ENCODE data around the gene PLXDC1.
"Not testable (repeated sequence)": the region's sequence is repeated elsewhere in the genome, so short reads cannot be mapped to it uniquely, and the experiment has no call there.

The PLXDC1 gene

GRCh38 chr17:39122991-39123390 lies 28.4 kb downstream of the PLXDC1 start:
- no peak for DNase-seq

- DNase-seq = not testable (repeated sequence)
Observed at GRCh38 chr17:39121919-39122318, 29.5 kb downstream of the PLXDC1 start.

DNA sequence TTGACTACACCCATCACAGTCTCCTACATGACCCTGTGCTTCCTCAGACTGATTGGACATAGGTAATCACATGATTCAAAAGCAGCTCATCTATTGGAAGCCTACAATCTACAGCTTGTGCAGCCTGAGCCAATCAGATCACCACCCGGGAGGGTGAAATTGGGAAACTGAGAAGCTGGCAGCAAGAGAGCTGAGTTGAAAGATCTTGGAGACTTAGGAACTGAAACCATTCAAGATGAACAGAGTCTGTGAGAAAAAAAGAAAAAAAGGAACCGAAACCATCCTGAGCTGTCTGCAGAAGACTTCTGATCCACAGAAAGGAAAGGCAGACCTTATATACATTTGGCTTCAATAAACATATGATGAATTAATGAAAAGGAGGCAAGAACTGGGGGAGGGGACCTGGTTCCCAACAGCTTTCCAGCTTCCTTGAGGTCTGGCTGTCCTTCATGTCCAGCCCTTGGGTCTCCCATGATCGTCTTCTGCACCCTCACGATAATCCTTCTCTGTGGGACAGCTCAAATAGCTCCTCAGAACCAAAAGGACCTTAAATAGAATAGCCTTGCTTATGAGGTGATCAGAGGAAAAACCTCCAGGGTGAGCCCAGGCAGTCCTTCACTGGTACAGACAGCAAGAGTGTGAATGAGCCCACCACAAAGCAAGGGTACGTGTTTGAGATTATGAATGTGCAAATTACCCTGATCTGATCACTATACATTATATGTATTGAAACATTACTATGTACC lies 32.6 kb downstream of the PLXDC1 start:
- no peak for DNase-seq

- DNase-seq = no peak
Observed at GRCh38 chr17:39116224-39116623, 35.2 kb downstream of the PLXDC1 start.

DNA sequence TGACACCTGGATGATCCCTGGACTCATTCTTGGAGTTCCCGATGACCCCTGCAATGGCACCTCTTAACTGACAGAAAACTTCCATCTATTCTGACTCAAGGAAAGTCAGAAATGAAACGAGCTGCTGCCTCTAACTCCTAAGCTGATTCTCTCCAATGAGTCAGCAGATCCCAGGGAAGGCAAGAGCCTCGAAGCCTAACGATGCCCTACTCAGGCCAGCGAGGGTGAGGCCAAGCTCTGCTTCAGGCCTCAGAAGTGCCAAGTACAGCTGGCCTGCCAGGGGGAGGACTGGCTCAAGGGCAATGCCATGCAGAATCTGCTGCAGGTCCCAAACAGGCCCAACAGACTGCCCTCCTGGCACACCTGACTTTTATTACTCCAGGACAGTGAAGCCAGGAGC lies 36.3 kb downstream of the PLXDC1 start:
- DNase-seq = no peak

GRCh38 chr17:39114723-39115122 lies 36.7 kb downstream of the PLXDC1 start:
- DNase-seq = no peak

DNA sequence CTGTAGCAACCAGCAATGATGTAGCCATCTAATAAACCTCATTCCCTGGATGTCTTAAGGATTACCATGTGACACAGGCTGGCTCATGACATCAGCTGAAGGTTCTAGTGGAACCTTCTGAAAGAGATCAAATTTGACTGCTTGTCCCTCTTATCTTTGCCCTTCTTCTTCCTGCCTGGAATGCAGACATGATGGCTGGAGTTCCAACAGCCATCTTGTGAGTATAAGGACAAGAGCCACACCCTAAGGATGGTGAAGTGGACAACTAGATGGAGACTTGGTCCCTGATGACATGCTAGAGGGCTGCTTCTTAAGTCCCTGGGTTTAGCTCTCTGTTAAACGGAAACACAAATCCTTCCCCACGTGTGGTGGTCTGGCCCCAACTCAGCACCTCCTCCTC lies 37.6 kb downstream of the PLXDC1 start:
- no peak for DNase-seq

- DNase-seq = no peak
Observed at GRCh38 chr17:39110435-39111136, 40.9 kb downstream of the PLXDC1 start.

DNA sequence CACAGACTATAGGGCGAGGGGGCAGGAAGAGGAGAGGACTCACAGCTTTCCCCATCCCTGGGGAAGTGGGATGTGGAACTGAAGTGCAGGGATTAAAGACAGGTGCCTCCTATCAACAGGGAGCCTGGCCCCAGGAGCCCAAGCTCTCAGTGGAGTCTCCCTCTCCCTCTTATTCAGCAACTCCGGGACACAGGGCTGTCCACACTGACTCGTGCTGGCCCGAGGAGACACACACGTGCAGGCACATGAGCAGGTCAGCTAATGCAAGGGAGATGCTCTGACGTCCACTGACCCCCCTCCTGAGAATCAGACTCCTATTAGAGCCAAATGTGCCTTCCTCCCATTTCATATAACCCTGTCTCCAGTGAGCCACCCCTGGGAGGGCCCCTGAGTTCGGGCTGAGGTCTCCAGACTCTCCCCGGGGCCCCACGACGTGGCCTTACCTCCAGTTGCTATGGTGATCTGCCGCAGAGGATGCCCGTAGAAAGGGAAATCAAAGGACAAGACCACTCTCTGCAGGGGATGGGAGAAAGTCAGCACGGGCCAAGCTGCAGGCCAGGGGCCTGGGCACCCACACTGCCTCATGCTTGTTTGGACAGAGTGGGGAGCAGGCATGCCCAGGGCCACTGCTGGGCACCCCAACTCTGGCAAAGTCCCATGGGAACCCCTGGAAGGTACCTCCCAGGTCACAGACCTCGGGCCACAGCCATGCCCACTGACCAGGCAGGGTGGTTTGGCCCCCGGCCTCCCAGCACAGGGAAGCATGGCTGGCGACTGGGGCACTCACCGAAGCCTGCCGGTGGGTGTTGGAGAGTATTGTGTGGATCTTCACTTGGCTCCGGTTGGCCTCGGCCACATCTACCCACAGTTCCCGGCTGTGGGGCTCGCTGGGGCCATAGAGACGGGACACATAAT lies 42.7 kb downstream of the PLXDC1 start:
- DNase-seq = no peak

- no peak for DNase-seq
Observed at GRCh38 chr17:39107973-39108372, 43.5 kb downstream of the PLXDC1 start.

GRCh38 chr17:39107155-39107554 lies 44.3 kb downstream of the PLXDC1 start:
- no peak for DNase-seq

- DNase-seq = no peak
Observed at GRCh38 chr17:39105705-39106104, 45.7 kb downstream of the PLXDC1 start.

DNA sequence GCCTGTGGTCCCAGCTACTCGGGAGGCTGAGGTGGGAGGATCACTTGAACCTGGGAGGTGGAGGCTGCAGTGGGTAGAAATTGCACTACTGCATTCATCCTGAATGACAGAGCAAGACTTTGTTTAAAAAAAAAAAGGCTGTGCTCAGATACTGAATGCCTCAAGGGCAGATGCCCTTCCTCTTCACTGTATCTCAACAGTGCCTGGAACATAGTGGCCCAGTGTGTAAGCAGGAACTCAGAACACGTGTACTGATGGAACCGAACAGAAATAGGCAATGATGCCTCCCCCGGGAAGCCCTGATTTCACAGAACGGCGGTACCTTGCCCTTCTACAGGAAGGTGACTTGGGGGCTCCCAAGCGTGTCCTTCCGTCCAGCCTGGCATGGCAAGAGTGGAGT lies 46.8 kb downstream of the PLXDC1 start:
- no peak for DNase-seq

DNA sequence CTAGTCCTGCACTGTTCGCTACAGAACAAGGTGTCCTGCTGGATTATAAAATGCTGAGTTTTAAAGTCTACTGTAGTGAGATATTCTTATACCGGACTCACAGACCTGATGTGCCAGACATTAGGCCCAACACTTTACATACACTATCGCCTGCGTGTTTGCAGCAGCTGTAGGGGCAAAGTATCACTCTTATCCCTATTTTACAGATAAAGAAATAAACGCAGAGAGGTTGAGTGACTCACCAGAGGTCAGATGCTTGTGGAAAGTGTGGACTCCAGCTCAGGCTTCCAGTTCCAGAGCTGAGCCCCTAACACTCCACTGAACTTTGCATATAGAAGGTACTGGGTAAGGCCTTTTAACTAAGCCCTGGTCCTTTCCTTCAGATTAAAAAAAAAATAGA lies 47.4 kb downstream of the PLXDC1 start:
- DNase-seq = no peak

- no peak for DNase-seq
Observed at GRCh38 chr17:39101091-39101490, 50.3 kb downstream of the PLXDC1 start.

DNA sequence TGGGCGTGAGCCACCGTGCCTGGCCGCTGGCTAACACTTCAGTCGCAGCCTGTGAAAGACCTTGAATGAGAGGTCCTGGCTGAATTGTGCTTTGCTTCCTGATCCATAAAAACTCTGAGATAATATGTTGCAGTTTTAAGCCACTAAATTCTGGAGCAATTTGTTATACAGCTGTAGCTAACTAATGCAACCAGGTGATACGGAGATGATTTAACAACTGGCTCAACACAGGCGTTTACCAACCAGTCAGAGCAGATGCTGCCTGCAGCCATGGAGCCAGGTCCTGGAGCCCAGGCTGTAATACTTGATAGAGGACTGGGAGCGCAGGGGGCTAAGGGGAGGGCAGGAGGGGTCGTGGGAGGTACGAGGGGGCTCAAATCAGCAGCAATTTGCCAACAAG lies 50.9 kb downstream of the PLXDC1 start:
- DNase-seq = no peak

DNA sequence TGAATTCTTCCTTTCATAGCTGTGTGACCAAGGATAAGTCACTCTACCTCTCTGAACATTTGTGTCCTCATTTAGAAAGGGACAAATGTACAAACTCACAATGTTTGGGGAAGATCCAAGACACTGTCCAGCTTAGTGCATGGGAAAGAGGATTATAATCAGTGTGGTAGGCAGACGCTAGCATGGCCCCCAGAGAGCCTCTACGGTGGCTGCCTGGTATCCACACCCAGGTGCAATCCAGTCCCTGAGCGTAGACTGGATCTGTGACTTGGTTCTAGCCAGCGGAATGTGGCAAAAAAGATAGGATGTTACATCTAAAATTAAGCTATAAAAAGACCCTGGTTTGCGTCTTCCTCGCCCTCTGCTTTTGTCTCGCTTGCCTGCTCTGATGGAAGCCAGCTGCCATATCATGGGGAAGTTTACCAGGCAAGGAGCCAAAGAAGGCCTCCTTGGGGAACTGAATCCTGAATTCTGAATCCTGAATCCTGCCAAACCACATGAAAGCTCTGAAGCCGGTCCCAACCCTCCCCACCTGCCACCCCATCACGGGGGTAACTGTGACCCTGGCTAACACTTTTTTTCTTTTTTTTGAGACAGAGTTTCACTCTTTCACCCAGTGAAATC lies 51.7 kb downstream of the PLXDC1 start:
- no peak for DNase-seq

- DNase-seq = no peak
Observed at GRCh38 chr17:39098588-39098987, 52.8 kb downstream of the PLXDC1 start.

DNA sequence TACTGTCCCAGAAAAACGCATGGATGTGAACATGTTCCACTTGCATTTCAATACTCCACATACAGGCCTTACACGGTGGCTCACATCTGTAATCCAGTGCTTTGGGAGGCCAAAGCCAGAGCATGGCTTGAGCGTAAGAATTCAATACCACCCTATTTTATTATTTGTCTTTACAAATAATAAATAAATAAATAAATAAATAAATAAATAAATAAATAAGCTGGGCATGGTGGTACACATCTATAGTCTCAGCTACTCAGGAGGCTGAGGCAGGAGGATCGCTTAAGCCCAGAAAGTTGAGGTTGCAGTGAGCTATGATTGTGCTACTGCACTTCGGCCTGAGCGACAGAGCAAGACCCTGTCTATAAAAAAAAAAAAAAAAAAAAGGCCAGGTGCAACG lies 53.9 kb downstream of the PLXDC1 start:
- no peak for DNase-seq

GRCh38 chr17:39097150-39097519 lies 54.3 kb downstream of the PLXDC1 start:
- DNase-seq = no peak

DNA sequence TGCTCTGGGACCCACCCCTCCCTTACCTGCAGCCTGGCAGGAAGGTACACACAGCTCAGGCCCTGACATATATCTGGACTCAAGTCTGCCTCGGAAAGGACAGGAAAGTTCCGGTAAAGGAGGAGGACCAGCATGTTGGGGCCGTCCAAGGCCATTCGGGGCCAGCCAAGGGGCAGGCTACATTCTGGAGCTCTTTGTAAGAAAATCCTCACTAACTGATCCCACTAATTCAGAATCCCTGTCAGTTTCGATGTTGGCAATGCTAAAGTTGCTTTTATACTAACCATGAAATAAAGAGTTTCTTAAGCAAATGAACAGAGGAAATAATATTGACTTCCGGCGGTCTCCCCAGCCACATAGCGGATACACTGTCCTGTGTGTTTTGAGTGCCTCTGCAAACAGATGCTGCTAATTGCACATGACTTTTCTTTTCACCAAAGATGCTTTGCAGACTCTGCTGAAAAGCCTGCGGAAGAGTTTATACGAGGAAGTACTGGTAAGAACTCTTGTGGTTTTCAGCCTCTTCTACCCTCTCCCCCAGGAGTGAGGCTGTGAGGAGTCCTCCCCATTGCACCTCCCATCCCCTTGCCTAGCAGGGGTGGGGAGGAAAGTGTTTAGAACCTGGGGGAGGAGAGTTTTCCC lies 54.8 kb downstream of the PLXDC1 start:
- DNase-seq = peak; percentile 18 to 25

DNA sequence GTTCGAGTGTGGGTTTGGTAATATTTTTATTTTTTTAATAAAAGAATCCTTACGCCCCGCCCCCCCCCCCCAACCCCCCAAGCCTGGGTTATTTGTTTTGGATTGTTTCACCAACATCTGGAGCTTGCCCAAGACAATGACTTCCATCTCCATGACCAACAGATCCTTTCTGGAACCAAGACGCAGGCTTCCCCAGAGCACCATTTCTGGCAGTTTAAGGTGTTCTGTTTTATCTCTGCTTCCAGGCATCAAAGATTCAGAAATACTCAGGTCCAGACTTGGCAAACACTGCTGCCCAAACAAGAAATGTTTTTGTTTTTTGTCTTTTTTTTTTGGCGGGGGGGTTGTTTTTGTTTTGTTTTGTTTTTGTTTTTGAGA lies 56.1 kb downstream of the PLXDC1 start:
- DNase-seq = no peak
